ENCODE data around the gene FLOT2. TPM values are rescaled to one million over a fixed set of nuclear protein-coding genes. Genes with fewer than 3 reads are reported as not detected.

The FLOT2 gene
- total RNA-seq, 1 donor from 2014 or later, result 84.0 TPM

DNA sequence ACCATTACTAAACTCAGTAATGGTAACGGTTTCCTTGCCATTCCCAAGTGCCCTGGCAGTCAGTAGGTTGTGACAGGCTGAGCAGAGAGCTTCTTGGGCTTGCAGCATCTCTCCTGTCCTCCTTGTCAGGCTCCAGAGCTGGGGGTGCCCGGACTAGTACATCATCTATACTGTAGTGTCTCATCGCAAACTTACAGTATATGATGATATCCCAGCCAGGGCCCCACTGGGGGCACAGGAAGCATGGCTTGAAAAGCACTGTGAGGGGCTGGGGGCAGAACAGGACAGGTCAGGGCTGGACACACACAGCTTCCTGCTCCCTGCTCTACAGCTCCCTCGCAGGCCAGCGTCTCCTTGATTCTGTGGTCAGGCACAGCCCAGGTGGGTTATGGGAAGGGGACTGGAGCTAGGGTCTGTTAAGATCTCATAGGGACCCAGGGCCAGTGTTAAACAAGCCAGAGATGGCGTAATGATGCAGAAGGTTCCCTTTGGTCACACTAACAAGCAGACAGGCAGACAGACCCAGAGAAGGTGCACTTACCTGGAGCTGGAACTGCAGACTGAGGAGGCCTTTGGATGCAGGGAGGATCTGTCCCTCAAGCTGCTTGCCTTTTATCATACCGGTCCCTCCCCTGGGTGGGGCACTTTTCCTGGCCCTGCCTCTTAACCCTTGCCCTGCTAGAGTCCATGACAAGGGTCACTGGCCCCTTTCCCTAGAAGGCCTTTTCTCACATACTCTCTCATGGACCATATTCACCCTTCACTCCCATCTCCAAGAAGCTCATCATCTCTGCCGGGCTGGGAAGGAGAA is 35.9 kb downstream of the FLOT2 start:
- Mint-ChIP-seq H3K4me1 (no peaks in the 10 kb centered on the region), H3K27me3 (ENCODE audit: insufficient read depth, low read depth) (peaks cover 2% of the 10 kb centered on the region), H3K36me3 (peaks cover 15% of the 10 kb centered on the region), H3K4me3 (no peak overlapping the region), H3K9me3 (no peaks in the 10 kb centered on the region), H3K27ac (no peak overlapping the region)
- Histone ChIP-seq H3K4me2 (no peak overlapping the region), H3F3A (ENCODE audit: low read depth) (no peaks in the 10 kb centered on the region), H3K9ac (no peak overlapping the region), H2AFZ (replicated peaks) (no peak overlapping the region), H3K79me2 (ENCODE audit: low read depth) (no peaks in the 10 kb centered on the region), H3K4me3 (no peak overlapping the region), H3K27me3 (no peaks in the 10 kb centered on the region), H3K36me3 (no peaks in the 10 kb centered on the region), H4K20me1 (ENCODE audit: low read depth) (no peaks in the 10 kb centered on the region), H3K9me3 (ENCODE audit: low read depth) (no peaks in the 10 kb centered on the region), H3K27ac (no peak overlapping the region), H3K4me1 (no peaks in the 10 kb centered on the region)
- TF ChIP-seq EZH2phosphoT487 (IDR thresholded peaks at IDR 0.05) (no peak), EZH2 (IDR thresholded peaks at IDR 0.05) (no peak)
- TF ChIP-seq, protein P1, sequence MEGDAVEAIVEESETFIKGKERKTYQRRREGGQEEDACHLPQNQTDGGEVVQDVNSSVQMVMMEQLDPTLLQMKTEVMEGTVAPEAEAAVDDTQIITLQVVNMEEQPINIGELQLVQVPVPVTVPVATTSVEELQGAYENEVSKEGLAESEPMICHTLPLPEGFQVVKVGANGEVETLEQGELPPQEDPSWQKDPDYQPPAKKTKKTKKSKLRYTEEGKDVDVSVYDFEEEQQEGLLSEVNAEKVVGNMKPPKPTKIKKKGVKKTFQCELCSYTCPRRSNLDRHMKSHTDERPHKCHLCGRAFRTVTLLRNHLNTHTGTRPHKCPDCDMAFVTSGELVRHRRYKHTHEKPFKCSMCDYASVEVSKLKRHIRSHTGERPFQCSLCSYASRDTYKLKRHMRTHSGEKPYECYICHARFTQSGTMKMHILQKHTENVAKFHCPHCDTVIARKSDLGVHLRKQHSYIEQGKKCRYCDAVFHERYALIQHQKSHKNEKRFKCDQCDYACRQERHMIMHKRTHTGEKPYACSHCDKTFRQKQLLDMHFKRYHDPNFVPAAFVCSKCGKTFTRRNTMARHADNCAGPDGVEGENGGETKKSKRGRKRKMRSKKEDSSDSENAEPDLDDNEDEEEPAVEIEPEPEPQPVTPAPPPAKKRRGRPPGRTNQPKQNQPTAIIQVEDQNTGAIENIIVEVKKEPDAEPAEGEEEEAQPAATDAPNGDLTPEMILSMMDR (IDR thresholded peaks at IDR 0.05), result no peak
- DNase-seq (ENCODE audit: low spot score), result no peak

DNA sequence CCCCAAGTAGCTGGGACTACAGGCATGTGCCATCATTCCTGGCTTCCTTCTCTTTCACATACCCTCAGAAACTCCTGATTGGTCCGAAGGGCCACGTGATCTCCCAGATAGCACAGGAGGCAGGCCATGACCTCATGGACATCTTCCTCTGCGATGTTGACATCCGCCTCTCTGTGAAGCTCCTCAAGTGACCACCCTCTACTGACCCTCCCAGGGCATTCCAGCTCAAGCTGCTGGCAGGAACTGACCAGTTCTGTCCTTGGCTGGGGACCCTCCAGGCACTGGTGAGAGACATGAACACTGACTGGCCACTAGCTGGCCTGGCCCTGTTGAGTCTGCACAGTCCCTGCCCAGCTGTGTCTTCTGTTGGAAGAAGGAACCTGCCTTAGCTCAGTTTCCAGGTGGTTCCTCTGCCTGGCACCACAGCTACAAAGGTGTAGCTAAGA is 37.1 kb downstream of the FLOT2 start:
- Histone ChIP-seq H3K79me2 (ENCODE audit: low read depth) (peaks cover 10% of the 10 kb centered on the region), H2AFZ (replicated peaks) (no peak overlapping the region), H3K36me3 (no peaks in the 10 kb centered on the region), H3K4me3 (no peak overlapping the region), H3K4me2 (no peak overlapping the region), H3K9ac (no peak overlapping the region), H3K4me1 (peaks cover 5% of the 10 kb centered on the region), H3K27me3 (no peaks in the 10 kb centered on the region), H4K20me1 (ENCODE audit: low read depth) (no peaks in the 10 kb centered on the region), H3F3A (ENCODE audit: low read depth) (no peaks in the 10 kb centered on the region), H3K27ac (no peak overlapping the region), H3K9me3 (ENCODE audit: low read depth) (no peaks in the 10 kb centered on the region)
- H3K4me1 Mint-ChIP-seq, result peaks cover 7% of the 10 kb centered on the region
- H3K36me3 Mint-ChIP-seq, result peaks cover 17% of the 10 kb centered on the region
- TF ChIP-seq, protein P1 (IDR thresholded peaks at IDR 0.05), result no peak
- TF ChIP-seq EZH2phosphoT487 (IDR thresholded peaks at IDR 0.05) (no peak), EZH2 (IDR thresholded peaks at IDR 0.05) (no peak)
- no peak overlapping the region for H3K4me3 Mint-ChIP-seq
- no peaks in the 10 kb centered on the region for H3K9me3 Mint-ChIP-seq
- peaks cover 2% of the 10 kb centered on the region for H3K27me3 Mint-ChIP-seq (ENCODE audit: insufficient read depth, low read depth)
- H3K27ac Mint-ChIP-seq, result no peak overlapping the region
- no peak for DNase-seq (ENCODE audit: low spot score)

DNA sequence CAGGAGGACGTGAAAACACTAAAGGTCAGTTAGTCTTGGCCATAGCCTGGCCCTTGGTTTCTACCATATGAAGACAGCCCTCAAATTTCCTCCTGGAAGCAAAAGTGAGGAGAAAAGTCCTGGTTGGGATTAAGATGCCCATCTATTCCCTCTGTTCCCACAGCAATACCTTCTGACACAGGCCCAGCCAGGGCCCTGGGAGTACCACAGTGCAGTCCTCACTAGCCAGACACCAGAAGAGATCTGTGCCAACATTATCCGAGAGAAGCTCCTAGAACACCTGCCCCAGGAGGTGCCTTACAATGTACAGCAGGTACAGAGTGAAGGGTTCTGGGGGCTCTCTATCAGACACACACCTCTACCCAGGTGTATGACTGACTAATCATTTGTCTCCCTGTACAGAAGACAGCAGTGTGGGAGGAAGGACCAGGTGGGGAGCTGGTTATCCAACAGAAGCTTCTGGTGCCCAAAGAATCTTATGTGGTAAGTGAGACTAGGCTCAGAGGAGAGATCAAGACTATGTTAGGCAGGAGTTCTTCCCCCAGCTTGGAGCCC is 38.7 kb downstream of the FLOT2 start:
- Histone ChIP-seq H3K79me2 (ENCODE audit: low read depth) (peaks cover 15% of the 10 kb centered on the region), H2AFZ (replicated peaks) (no peak overlapping the region), H3K9me3 (ENCODE audit: low read depth) (no peaks in the 10 kb centered on the region), H4K20me1 (ENCODE audit: low read depth) (no peaks in the 10 kb centered on the region), H3K9ac (no peak overlapping the region), H3K4me2 (no peak overlapping the region), H3F3A (ENCODE audit: low read depth) (peaks cover 5% of the 10 kb centered on the region), H3K27ac (no peak overlapping the region), H3K36me3 (no peaks in the 10 kb centered on the region), H3K4me1 (peaks cover 5% of the 10 kb centered on the region), H3K4me3 (no peak overlapping the region), H3K27me3 (no peaks in the 10 kb centered on the region)
- Mint-ChIP-seq H3K4me3 (no peak overlapping the region), H3K9me3 (no peaks in the 10 kb centered on the region), H3K27ac (no peak overlapping the region), H3K4me1 (peaks cover 16% of the 10 kb centered on the region), H3K36me3 (peaks cover 17% of the 10 kb centered on the region), H3K27me3 (ENCODE audit: insufficient read depth, low read depth) (peaks cover 2% of the 10 kb centered on the region)
- TF ChIP-seq EZH2phosphoT487 (IDR thresholded peaks at IDR 0.05), result no peak
- TF ChIP-seq, protein P1 (IDR thresholded peaks at IDR 0.05), result no peak
- no peak for TF ChIP-seq EZH2 (IDR thresholded peaks at IDR 0.05)
- DNase-seq (ENCODE audit: low spot score), result no peak

Data from neural progenitor cell (in vitro differentiated cells).